Sciatic nerve (tissue), 2 donors: Measurements from ENCODE around the gene MYMK. TPM values are rescaled to one million over a fixed set of nuclear protein-coding genes. Genes with fewer than 3 reads are reported as not detected.

Source experiments
- ATAC-seq: fragments of 200-7000 bp; cut with Tn5 transposase; one replicate; pipeline ENCODE4 v1.9.1; 2020; ENCODE audit warnings: mild to moderate bottlenecking, moderate library complexity
- DNase-seq: peaks from one replicate; pipeline ENCODE4 v3.0.0-alpha.2; 2020; ENCODE audit warnings: low spot score
- intact Hi-C: fragments of 100-400 bp; cut with DNase I; formaldehyde crosslinking; loops from one replicate; pipeline ENCODE4 v1.14.2; 2022
- total RNA-seq: library from RNA; stranded (reverse); fragmentation: NEBNext Ultra II Directional; extraction: Animal tissue kit (Norgen Biotek cat#: 25700); gene quantifications from one replicate; pipeline ENCODE4 v1.2.1, GENCODE V29; 2021
- donor health status: DM: no; HTN: no; CAD: no.
- donor health status: DM: no; HTN: no; CAD: no.

MYMK gene
- total RNA-seq, 1 donor from 2014 or later: not detected

DNA sequence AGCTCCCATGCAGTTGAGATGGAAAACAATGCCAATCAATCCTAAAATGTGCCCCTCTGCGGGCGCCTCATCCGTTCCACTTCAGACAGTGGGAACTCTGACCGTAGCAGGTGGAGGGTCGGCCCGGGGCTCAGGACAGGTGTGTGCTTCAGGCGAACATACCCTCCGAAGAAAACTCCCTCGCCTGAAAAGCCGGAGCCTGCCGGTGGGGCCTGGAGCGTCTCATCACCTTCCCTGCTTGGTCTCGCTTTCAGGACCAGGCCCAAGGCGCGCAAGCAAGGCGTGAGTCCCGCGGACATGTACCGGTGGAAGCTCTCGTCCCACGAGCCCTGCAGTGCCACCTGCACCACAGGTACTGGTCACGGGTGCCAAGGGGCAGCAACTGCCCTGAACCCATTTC is 36.2 kb upstream of the MYMK start:
- intact Hi-C loops: loop anchor here (5.0 kb wide), 1 partner anchor 1909 kb away; no protein-coding TSS in a partner anchor
- ATAC-seq: no peak
- no peak for DNase-seq

DNA sequence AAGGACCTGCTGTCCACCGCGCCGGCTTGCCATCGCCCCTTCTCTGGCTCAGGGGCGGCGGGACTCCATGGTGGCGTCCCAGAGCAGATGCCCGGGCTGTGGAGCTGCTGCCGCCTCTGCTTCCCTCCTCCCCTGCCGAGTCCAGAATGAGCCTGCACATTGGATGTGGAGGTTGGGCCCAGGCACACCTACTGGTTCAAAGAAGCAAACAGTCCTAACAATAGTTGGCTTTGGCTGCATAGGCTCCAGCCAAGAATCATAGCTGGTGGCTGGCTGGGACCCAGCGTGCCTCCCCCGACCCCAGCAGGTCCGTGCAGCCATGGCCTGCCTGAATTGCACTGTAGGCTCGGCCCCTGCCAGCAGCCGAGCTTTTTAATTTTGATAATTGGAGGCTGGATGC is 35.6 kb upstream of the MYMK start:
- ATAC-seq: peak; percentile 47
- DNase-seq: no peak
- intact Hi-C loops: loop anchor here (5.0 kb wide), 1 partner anchor 1908 kb away; no protein-coding TSS in a partner anchor

DNA sequence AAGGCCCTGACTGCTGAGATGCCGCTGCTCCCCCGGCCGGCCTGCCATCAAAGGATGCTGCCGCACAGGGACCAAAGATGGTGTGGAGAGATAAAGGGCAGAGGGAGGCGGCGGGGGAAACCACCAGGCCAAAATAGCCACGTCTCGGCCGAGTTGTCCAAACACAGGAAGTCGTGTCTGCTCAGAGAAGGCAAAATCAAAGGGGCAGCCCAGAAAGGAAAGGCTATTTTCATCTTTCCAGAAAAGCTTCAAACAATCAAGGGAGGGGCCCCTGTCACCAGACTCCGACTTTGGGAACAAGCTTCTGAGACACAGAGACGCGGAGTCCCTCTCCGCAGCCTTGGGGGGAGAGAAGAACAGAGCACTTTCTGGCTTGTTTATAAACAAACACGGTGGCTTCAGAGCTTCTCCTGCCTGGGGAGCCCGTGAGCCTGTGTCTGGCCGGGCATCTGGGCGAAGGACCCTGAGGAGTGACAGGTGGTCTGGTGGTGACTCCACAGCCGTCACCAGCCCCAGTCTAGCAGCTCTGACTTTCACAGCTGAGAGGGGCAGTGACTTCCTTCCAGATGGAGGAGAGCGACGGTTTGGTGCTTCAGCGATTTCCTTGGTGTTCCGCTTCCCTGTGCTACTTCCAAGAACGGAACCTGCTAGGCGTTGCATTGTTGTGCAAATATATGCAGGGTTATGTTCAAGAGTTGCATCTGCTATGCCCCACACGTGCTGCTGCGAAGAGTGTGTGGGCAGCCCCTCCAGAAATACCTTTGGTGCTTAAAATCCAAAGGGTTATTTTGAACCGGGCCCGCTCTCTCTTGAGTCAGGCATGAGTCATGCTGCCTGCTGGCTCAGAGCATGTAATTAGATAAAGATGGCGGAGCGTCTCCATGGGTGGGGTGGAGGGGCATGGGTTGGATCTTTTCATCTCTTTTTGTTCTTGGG is 33.7 kb upstream of the MYMK start:
- DNase-seq (no peak), ATAC-seq (peak; percentile 56)
- intact Hi-C loops: no loop called here

GRCh38 chr9:133557581-133557980 is 32.8 kb upstream of the MYMK start:
- no peak for DNase-seq
- ATAC-seq: no peak
- intact Hi-C loops: no loop called here

DNA sequence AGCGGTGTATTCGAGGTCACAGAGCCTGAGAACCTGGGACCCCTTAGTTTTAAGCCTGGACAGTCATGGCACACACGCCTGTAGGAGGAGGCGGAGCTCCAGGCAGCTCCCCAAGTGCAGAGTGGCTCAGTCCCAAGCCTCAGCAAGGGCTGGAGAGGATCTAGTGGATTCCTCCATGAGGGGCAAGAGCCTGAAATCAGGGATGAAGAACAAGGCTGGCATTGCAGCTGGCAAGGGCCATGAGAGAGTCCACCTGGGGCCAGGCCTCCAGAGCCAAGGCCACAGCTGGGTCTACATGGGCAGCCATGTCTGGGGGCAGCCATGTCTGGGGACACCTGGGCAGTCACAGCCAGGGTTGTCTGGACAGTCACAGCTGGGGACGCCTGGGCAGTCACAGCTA is 31.6 kb upstream of the MYMK start:
- intact Hi-C loops: no loop called here
- ATAC-seq (no peak), DNase-seq (no peak)

DNA sequence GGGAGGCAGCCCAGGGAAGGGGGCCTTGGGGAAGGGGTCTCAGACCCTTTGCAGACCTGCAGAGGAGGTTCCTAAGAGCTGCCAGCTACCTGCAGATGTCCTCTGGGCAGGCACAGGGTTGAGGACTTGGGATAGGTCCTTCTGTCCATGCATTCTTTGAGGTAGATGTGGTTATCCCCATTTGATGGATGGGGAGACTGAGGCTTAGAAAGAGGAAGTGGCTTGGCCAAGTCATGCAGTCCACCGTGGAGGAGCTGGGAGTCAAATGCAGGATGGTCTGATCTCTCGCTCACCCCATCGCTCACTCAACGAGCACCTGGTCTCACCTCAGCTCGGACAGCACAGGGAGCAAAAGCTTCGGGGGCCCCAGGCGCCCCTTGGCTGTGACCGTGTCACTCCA is 30.0 kb upstream of the MYMK start:
- ATAC-seq (no peak), DNase-seq (no peak)
- intact Hi-C loops: no loop called here

DNA sequence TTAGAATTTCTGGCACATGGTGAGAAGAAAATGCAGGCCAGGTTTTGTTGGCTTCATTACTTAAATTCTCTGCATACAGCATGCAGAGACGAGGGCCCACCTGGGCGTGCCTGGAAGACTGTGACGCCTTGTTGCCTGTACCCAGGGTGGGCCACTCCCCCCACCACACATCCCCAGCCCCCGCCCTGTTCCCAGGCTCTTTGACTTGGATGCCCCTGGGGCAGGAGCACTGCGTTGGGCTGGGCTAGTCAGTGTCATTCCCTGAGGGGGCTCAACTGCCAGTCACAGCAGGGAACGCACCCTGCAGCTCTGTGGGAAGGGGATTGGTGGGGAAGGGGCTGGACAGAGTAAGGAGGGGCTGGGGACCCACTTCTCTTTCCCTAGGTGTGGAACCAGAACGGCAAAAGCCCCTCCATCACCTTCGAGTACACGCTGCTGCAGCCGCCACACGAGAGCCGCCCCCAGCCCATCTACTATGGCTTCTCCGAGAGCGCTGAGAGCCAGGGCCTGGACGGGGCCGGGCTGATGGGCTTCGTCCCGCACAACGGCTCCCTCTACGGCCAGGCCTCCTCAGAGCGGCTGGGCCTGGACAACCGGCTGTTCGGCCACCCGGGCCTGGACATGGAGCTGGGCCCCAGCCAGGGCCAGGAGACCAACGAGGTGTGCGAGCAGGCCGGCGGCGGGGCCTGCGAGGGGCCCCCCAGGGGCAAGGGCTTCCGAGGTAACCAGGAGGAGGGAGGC is 29.4 kb upstream of the MYMK start:
- DNase-seq: no peak
- intact Hi-C loops: no loop called here
- ATAC-seq: no peak

GRCh38 chr9:133553123-133553522 is 28.4 kb upstream of the MYMK start:
- DNase-seq: no peak
- ATAC-seq: no peak
- intact Hi-C loops: no loop called here

DNA sequence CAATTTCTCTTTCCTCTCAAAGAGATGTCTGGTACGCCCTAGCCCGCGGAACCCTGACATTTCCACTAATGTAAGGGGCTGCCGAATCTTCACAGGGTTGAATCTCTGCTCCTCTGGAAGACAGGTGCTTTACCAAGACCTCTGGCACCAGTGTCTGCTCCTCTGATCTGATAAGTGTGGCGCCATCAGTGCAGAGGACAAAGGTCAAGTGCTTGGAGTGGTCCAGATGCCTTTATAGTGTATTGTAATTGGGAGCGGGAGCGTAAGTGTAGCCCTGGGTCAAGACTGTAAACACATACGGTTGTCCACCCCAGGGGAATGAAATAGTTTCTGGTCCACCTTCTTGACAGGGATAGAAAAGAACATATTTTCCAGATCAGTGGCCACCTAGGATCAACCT is 27.5 kb upstream of the MYMK start:
- ATAC-seq (no peak), DNase-seq (no peak)
- intact Hi-C loops: no loop called here

DNA sequence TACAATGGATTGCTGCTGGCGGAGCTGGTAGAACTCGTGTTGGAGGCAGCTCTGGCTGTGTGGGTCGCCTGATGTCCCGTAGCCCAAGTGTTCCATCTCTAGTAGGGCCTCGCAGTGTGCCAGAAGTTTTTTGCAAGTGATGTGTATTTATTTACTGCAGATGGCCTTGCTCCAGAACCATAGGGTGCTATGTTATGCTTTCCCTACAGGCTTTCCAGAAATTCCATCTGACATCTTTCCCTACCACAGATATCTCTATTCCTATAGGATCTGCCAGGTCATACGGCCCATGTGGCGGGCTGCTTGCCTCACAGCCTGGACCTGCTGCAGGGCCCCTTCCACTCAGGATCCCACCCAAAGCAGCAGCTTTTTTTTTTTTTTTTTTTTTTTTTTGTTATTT is 26.7 kb upstream of the MYMK start:
- DNase-seq: no peak
- intact Hi-C loops: no loop called here

DNA sequence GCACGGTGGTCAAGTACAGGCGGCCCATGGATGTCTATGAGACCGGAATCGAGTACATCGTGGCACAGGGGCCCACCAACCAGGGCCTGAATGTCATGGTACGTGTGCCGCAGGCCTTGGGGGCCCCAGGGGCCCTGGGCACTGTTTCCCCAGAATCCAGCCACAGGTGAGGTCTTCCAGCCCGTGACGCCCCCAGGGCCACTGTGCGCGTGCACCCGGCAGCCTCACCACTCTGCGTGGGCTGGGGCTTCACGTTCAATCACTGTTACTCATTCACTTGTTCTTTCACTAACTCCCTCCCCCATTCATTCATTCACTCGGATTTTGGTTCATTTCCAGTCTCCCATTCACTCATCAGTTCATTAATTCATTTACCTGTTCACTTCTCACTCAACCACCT is 22.4 kb upstream of the MYMK start:
- intact Hi-C loops: no loop called here
- DNase-seq (no peak), ATAC-seq (no peak)

More for the DNA sequence above, 26.7 kb upstream of the MYMK start:
- no peak for ATAC-seq

DNA sequence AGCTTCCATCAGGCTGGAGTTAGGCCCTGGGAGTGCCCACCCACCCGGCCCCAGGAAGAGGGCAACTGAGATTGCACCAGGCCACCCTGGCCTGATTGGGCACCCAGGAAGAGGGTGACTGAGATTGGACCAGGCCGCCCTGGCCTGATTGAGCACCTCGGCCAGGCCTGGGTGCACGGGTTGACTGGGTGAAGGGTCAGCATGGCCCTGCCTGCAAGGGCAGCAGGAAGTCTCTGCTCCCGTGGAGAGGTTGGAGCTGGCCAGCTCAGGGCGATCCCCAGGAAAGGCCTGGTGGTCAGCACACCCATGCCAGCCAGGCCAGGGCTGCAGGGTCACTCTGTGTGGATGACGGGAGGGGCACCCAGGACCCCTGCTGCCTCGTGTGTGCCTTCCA is 21.5 kb upstream of the MYMK start:
- intact Hi-C loops: no loop called here
- DNase-seq (no peak), ATAC-seq (peak; percentile 44)

DNA sequence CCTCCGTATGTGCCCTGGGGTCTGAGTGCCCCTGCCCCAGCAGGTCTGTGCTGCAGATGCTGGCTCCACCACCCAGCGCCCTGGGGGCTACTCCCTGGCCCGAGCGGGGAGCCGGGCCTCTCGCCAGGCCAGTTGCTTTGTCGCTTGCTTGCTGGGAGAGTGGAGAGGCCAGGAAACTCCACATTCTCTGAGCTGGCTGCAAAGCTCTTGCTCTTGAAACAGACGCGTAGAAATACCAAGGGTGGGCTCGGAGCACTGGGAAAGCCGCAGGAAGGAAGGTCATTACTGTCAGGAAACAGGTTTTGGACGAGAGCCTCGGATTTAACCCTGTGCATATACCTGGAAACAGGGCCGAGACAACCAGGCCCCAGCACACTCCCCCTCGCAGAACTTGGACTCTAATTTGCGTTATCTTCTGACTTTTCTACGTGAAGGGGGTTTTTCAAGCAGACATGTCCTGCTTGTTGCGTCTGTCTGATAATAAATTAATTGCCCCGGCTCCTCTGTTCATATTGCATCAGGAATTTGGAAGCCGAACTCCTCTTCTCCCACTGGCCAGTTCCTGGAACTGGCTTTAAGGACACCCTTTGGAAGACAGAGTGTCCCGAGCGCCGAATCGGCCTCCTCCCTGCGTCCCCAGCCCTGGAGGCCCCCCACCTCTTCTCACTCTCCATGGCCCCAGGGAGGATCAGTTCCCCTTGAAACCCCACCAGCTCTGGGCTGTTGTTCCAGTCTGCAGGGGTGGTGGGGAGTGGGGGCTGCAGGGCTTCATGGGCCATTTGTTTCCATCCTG is 20.9 kb upstream of the MYMK start:
- DNase-seq: no peak
- peak; percentile 78 for ATAC-seq

GRCh38 chr9:133543772-133544467 is 19.2 kb upstream of the MYMK start:
- DNase-seq (no peak), ATAC-seq (no peak)
- intact Hi-C loops: no loop called here

More for the DNA sequence above, 20.9 kb upstream of the MYMK start:
- intact Hi-C loops: no loop called here

- no peak for DNase-seq
- ATAC-seq: no peak
- intact Hi-C loops: no loop called here
Observed at GRCh38 chr9:133542002-133542401, 17.2 kb upstream of the MYMK start.

- intact Hi-C loops: no loop called here
- no peak for ATAC-seq
- no peak for DNase-seq
Observed at GRCh38 chr9:133540698-133541025, 15.9 kb upstream of the MYMK start.

- ATAC-seq (peak; percentile 5), DNase-seq (no peak)
- intact Hi-C loops: loop anchor here (10.0 kb wide), 1 partner anchor 175 kb away; no protein-coding TSS in a partner anchor
Observed at GRCh38 chr9:133539991-133540697, 15.4 kb upstream of the MYMK start.
